ENCODE data around the gene SEMA4C.

DNA sequence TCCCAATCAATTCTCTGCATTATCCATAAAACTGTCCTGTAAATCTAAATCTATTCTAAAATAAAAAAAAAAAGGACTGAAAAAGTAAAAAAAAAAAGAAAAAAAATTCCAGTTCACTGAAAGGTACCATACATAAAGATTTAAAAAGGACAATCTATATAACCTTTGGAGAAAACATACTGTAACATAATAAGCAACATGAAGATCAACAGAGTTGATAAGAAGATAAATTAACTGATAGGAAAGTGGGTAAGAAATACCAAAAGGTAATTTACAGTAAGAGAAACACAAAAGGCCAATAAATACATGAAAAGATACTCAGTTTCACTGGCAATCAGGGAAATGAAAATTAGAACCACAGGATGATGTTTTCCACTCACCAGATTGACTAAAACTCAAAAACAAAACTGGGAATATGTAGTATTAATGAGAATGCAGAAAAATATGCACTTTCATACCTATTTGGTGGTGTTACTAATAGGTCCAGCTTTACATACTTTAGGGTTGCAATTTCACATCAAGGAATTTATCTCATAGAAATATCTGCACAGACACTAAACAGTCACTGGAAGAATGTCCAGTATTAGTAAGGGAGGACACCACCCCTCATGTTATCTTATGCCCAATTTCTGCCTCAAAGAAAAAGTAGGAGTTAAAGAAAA, 48.3 kb upstream of the SEMA4C start:
- TF ChIP-seq POLR2A (IDR thresholded peaks at IDR 0.05; ENCODE audit: low read length) (no peak), GATA1 (IDR thresholded peaks at IDR 0.05; ENCODE audit: low read depth, low read length) (no peak)
